Measurements from ENCODE around the gene DMBX1.

DMBX1 gene

DNA sequence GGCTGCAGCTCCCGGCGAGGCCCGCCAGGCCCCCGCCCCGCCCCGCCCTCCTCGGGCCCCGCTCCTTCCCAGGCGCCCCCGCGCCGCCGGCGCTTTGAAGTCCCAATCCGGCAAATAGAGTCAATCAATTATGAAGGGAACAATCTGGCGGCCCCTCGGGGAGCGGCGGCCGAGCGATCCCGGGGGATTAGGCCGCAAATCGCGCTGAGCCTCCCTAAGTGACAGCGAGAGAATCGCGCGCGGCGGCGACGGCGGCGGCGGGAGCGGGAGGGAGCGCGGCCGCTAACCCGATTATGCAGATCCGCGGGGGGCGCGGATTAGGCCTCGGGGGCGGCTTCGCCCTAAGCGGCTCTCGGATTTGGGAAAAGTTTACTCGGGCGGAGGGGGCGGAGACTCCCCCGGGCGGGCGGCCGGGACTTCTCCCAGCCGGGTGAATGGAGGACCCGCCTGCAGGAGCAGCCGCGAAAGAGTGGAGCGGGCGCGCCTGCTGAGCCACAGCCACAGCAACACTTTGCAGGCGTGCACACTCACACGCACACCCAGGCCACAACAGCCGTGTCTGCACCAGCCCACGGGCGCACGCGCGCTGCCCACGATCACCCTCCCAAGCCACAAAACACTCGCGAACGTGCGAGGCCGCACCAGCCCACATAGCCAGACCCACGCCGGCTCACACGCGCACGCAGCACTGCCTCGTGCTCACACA is 23.0 kb upstream of the DMBX1 start:
- Histone ChIP-seq H3K4me2 (ENCODE audit: low read length) (peak overlapping the region; percentile 89), H3K9me2 (ENCODE audit: low read depth, low read length) (no peaks in the 10 kb centered on the region), H3K79me2 (ENCODE audit: insufficient read depth, low read length) (no peaks in the 10 kb centered on the region), H3F3A (ENCODE audit: insufficient read depth, low read length) (no peaks in the 10 kb centered on the region), H3K36me3 (ENCODE audit: insufficient read depth, low read length) (no peaks in the 10 kb centered on the region), H3K4me3 (ENCODE audit: low read depth, low read length, poor library complexity, severe bottlenecking) (peak overlapping the region; percentile 62), H3K27me3 (ENCODE audit: insufficient read depth, low read length) (no peaks in the 10 kb centered on the region), H4K20me1 (ENCODE audit: insufficient read depth, low read length) (no peaks in the 10 kb centered on the region), H3K9me3 (ENCODE audit: low read length) (no peaks in the 10 kb centered on the region), H3K9ac (ENCODE audit: low read length) (peak overlapping the region; percentile 26; the same call in 1 of the 2 replicates), H3K27ac (ENCODE audit: low read depth, low read length, poor library complexity, severe bottlenecking) (no peak overlapping the region), H3K4me1 (ENCODE audit: insufficient read depth, low read length, severe bottlenecking) (peaks cover 10% of the 10 kb centered on the region), H2AFZ (ENCODE audit: low read length) (no peak overlapping the region)
- TF ChIP-seq, protein P1, sequence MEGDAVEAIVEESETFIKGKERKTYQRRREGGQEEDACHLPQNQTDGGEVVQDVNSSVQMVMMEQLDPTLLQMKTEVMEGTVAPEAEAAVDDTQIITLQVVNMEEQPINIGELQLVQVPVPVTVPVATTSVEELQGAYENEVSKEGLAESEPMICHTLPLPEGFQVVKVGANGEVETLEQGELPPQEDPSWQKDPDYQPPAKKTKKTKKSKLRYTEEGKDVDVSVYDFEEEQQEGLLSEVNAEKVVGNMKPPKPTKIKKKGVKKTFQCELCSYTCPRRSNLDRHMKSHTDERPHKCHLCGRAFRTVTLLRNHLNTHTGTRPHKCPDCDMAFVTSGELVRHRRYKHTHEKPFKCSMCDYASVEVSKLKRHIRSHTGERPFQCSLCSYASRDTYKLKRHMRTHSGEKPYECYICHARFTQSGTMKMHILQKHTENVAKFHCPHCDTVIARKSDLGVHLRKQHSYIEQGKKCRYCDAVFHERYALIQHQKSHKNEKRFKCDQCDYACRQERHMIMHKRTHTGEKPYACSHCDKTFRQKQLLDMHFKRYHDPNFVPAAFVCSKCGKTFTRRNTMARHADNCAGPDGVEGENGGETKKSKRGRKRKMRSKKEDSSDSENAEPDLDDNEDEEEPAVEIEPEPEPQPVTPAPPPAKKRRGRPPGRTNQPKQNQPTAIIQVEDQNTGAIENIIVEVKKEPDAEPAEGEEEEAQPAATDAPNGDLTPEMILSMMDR (IDR thresholded peaks at IDR 0.05; ENCODE audit: low read length) = no peak
- TF ChIP-seq EZH2 (IDR thresholded peaks at IDR 0.05; ENCODE audit: borderline replicate concordance, low read length) = no peak

DNA sequence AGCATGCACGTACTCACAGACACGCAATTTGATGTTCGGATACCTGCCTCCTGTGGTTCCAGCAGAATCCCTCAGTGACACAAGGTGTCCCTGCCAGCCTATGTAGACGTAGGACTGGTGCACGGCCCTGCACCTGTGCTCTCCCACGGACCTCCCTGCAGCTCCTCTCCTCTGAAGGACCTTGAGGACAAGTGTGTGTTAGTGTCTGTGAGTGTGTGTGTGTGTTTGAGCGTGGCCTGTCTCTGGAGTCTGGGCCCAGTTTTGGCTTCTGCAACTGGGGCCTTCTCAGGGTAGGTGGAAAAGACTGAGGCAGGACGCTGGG is 22.5 kb upstream of the DMBX1 start:
- no peaks in the 10 kb centered on the region for H4K20me1 ChIP-seq (ENCODE audit: insufficient read depth, low read length)
- H3K79me2 ChIP-seq (ENCODE audit: insufficient read depth, low read length) = no peaks in the 10 kb centered on the region
- peak overlapping the region; percentile 89 for H3K4me2 ChIP-seq (ENCODE audit: low read length)
- no peaks in the 10 kb centered on the region for H3K36me3 ChIP-seq (ENCODE audit: insufficient read depth, low read length)
- no peak overlapping the region for H2AFZ ChIP-seq (ENCODE audit: low read length)
- H3K27me3 ChIP-seq (ENCODE audit: insufficient read depth, low read length) = no peaks in the 10 kb centered on the region
- TF ChIP-seq, protein P1 (IDR thresholded peaks at IDR 0.05; ENCODE audit: low read length) = no peak
- no peak for TF ChIP-seq EZH2 (IDR thresholded peaks at IDR 0.05; ENCODE audit: borderline replicate concordance, low read length)
- H3K27ac ChIP-seq (ENCODE audit: low read depth, low read length, poor library complexity, severe bottlenecking) = no peak overlapping the region
- H3K9ac ChIP-seq (ENCODE audit: low read length) = no peak overlapping the region; the same call in 1 of the 2 replicates
- H3K9me2 ChIP-seq (ENCODE audit: low read depth, low read length) = no peaks in the 10 kb centered on the region
- peaks cover 10% of the 10 kb centered on the region for H3K4me1 ChIP-seq (ENCODE audit: insufficient read depth, low read length, severe bottlenecking)
- no peaks in the 10 kb centered on the region for H3K9me3 ChIP-seq (ENCODE audit: low read length)
- peak overlapping the region; percentile 62 for H3K4me3 ChIP-seq (ENCODE audit: low read depth, low read length, poor library complexity, severe bottlenecking)
- H3F3A ChIP-seq (ENCODE audit: insufficient read depth, low read length) = no peaks in the 10 kb centered on the region

DNA sequence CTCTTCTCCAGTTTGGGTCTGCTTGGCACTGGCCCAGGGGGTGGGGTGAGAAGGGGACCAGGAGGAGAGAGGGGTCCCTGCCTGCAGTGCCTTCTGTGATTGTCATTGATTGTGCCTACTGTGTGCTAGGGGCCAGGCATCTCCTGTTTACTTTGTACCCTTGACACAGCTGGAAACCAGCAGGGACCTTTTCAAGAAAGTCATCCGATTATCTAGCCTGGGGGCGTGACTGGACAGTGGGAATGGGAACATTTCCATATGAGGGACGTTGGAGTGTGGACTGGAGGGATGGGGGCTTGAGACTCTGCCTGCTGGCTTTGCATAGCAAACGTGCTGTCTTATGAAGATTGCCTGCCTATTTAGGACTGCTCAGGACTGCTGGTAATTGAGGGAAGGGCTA is 19.8 kb upstream of the DMBX1 start:
- H3K36me3 ChIP-seq (ENCODE audit: insufficient read depth, low read length) = no peaks in the 10 kb centered on the region
- no peak overlapping the region for H3K4me2 ChIP-seq (ENCODE audit: low read length)
- no peaks in the 10 kb centered on the region for H3K79me2 ChIP-seq (ENCODE audit: insufficient read depth, low read length)
- no peak overlapping the region for H3K27ac ChIP-seq (ENCODE audit: low read depth, low read length, poor library complexity, severe bottlenecking)
- TF ChIP-seq, protein P1 (IDR thresholded peaks at IDR 0.05; ENCODE audit: low read length) = no peak
- TF ChIP-seq EZH2 (IDR thresholded peaks at IDR 0.05; ENCODE audit: borderline replicate concordance, low read length) = no peak
- H3F3A ChIP-seq (ENCODE audit: insufficient read depth, low read length) = no peaks in the 10 kb centered on the region
- no peaks in the 10 kb centered on the region for H3K27me3 ChIP-seq (ENCODE audit: insufficient read depth, low read length)
- H4K20me1 ChIP-seq (ENCODE audit: insufficient read depth, low read length) = no peaks in the 10 kb centered on the region
- no peaks in the 10 kb centered on the region for H3K9me2 ChIP-seq (ENCODE audit: low read depth, low read length)
- no peak overlapping the region for H2AFZ ChIP-seq (ENCODE audit: low read length)
- peaks cover 10% of the 10 kb centered on the region for H3K4me1 ChIP-seq (ENCODE audit: insufficient read depth, low read length, severe bottlenecking)
- no peaks in the 10 kb centered on the region for H3K9me3 ChIP-seq (ENCODE audit: low read length)
- no peak overlapping the region for H3K4me3 ChIP-seq (ENCODE audit: low read depth, low read length, poor library complexity, severe bottlenecking)
- no peak overlapping the region for H3K9ac ChIP-seq (ENCODE audit: low read length)
